GM10248 (cell line): ENCODE results near the gene LENG1.
A peak's percentile ranks its signal among the peaks of the same experiment; 100 is the strongest.

Experiments
- CTCF ChIA-PET: fragments of 300-600 bp; sonication (Branson Sonifier 250); formaldehyde crosslinking; extraction: SDS; loops from one replicate; lab custom pipeline; 2021; ENCODE audit warnings: antibody characterized with exemption; lab: Yijun Ruan, JAX
- POLR2A ChIA-PET: fragments of 350-650 bp; sonication (Branson Sonifier 250); formaldehyde crosslinking; extraction: SDS; loops from one replicate; lab custom pipeline; 2020; ENCODE audit warnings: antibody characterized with exemption; lab: Yijun Ruan, JAX
- DNase-seq: peaks from one replicate; pipeline ENCODE4 v3.0.0; 2012; ENCODE audit errors: extremely low spot score
- TF ChIP-seq, protein P1 (sequence below): IDR thresholded peaks from 2 replicates; pipeline ENCODE4 v1.5.1; 2012; ENCODE audit warnings: mild to moderate bottlenecking, low read depth; ENCODE audit errors: extremely low read depth, missing control alignments, control extremely low read depth

Gene LENG1

DNA sequence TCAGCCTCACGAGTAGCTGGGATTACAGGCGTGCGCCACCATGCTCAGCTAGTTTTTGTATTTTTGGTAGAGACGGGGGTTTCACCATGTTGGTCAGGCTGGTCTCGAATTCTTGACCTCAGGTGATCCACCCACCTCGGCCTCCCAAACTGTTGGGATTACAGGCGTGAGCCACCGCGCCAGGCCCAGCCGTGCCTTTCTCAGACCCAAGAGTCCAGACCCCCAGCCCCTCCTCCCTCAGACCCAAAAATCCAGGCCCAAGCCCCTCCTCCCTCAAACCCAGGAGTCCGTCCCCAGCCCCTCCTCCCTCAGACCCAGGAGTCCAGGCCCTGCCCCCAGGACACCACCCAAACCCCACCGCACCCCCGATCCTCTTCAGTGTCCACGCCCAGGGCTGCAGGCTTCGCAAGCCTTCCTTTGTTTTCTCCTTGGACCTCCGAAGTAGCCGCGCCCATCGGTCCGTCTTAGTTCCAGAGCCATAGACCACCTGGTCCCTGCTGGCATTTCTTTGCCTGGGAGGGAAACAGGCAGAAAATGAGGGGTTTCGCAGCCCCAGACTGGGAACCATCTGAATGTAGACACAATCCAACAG is 9.7 kb upstream of the LENG1 start:
- CTCF ChIA-PET = interaction anchor here (0.5 to 4.4 kb wide), 18 partner anchors 8 to 97 kb away, joined by 3 to 28 read pairs (median 5); partner anchors contain the start of genes LENG1 and MBOAT7
- POLR2A ChIA-PET = interaction anchor here (0.5 to 1.0 kb wide), 3 partner anchors 20 to 207 kb away, joined by 3 to 6 read pairs (median 3); partner anchors contain the start of gene MBOAT7
- DNase-seq = no peak

DNA sequence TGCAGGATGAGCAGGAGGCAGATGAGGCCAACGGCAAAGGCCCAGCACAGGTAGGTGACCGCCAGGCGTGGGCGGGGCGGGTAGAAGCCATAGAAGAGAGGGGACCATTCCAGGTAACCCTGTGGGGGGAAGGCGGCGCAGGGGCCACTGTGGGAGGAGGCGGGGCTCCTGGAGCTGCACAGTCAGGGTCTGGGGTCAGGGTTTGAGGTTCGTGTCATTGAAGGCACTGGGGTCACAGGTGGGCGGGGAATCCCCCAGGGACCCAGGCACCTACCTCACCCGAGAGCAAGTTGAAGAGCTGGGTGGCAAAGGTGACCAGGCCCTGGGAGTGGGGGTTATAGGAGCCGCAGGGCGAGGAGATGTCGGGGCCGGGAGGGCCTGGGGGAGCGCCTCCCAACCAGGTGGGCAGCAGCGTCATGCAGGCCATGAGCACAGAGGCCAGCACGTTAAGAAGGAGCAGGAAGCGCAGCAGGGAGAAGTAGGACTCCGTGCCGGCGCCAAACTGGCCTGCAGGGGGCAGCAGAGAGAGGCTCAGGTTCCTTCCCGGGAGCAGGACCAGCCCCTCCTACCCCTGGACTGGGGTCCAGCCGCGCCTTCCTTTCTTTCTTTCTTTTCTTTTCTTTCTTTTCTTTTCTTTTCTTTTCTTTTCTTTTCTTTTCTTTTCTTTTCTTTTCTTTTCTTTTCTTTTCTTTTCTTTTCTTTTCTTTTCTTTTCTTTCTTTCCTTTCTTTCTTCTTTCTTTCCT is 8.8 kb upstream of the LENG1 start:
- TF ChIP-seq, protein P1, sequence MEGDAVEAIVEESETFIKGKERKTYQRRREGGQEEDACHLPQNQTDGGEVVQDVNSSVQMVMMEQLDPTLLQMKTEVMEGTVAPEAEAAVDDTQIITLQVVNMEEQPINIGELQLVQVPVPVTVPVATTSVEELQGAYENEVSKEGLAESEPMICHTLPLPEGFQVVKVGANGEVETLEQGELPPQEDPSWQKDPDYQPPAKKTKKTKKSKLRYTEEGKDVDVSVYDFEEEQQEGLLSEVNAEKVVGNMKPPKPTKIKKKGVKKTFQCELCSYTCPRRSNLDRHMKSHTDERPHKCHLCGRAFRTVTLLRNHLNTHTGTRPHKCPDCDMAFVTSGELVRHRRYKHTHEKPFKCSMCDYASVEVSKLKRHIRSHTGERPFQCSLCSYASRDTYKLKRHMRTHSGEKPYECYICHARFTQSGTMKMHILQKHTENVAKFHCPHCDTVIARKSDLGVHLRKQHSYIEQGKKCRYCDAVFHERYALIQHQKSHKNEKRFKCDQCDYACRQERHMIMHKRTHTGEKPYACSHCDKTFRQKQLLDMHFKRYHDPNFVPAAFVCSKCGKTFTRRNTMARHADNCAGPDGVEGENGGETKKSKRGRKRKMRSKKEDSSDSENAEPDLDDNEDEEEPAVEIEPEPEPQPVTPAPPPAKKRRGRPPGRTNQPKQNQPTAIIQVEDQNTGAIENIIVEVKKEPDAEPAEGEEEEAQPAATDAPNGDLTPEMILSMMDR = peak; percentile 90
- DNase-seq = peak; percentile 90
- CTCF ChIA-PET = interaction anchor here (0.5 to 4.4 kb wide), 17 partner anchors 8 to 98 kb away, joined by 3 to 28 read pairs (median 5); partner anchors contain the start of genes LENG1, MBOAT7, PRPF31 and TFPT
- POLR2A ChIA-PET = interaction anchor here (0.5 to 1.0 kb wide), 2 partner anchors 97 to 208 kb away, joined by 3 to 6 read pairs; no protein-coding TSS in a partner anchor

More for the DNA sequence above, 9.7 kb upstream of the LENG1 start:
- TF ChIP-seq, protein P1 = no peak

DNA sequence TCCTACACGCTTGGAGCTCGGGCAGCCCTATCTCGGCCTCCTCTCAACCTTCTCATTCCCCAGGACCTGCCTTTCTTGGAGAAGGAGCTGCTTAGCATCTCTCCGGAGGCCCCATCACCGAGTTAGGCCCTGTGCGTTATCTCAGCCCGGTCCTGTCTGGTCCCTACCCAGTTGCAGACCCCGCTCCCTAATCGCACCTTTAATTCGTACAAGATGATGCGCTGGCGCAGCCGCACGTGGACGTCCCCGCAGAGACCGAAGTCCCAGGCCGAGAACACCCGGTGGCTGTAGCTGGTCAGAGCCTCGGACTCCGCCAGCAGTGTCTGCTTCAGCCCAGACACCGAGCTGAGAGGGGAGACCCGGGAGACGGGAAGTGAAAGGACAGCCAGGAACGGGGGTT is 5.7 kb upstream of the LENG1 start:
- POLR2A ChIA-PET = no interaction called here
- CTCF ChIA-PET = no interaction called here
- DNase-seq = no peak
- TF ChIP-seq, protein P1 = no peak

DNA sequence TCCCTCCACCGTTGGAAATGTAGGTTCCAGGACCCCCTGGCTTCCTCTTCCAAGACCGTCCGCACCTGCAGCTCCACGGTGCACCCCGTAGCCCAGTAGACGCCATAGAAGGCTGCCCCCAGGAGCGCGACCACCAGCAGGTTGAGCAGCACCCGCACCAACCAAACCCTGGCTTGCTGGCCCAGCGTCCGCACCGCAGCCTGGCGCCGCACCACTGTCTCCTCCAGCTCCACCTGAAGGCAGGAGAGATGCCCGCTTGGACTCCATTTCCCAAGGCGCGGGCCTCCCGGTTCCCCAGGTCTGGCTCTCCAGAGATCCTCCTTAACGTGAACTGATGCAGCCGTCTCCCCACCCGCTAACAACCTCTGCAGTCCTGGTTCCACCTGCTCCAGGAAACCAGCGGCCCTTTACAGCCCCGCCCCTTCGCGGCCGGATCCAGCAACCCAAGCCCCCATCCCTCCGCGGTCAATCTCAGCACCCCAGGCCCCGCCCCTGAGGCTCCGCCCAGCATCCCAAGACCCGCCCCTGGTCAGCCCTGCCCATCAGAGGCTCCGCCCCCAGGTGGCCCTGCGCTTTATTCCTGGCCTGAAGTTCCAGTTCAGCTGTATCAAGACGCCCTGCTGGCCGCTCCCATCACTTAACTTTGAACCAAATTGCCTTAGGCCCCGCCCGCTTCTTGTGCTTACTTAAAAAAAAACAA is 5.0 kb upstream of the LENG1 start:
- DNase-seq = no peak

DNA sequence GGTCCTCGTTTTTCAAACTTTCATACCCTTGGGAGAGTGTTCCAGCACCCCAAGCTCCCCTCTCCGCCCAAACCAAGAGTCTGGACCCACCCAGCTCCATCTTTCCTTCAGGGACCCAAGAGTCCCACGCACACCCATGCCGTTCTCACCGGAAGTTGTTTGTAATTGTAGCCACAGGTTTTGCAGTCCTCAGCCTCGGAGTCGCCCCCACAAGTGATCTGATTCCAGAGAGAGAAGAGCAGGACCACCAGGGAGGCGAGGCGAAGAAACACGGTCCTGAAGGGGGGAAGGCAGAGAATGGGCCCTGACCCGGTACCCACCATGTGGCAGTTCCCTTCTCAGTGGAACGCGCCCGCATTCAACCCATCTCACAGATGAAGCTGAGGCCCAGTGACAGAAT is 3.4 kb upstream of the LENG1 start:
- DNase-seq = no peak
- ChIA-PET POLR2A (no interaction called here), CTCF (interaction anchor here (0.7 to 1.2 kb wide), 2 partner anchors 26 kb away, joined by 3 to 4 read pairs; partner anchors contain the start of gene MBOAT7)
- TF ChIP-seq, protein P1 = no peak

More for the DNA sequence above, 5.0 kb upstream of the LENG1 start:
- CTCF ChIA-PET = interaction anchor here (1.0 to 1.6 kb wide), 2 partner anchors 9 to 23 kb away, joined by 3 to 4 read pairs; partner anchors contain the start of gene TMC4
- POLR2A ChIA-PET = no interaction called here
- TF ChIP-seq, protein P1 = no peak

DNA sequence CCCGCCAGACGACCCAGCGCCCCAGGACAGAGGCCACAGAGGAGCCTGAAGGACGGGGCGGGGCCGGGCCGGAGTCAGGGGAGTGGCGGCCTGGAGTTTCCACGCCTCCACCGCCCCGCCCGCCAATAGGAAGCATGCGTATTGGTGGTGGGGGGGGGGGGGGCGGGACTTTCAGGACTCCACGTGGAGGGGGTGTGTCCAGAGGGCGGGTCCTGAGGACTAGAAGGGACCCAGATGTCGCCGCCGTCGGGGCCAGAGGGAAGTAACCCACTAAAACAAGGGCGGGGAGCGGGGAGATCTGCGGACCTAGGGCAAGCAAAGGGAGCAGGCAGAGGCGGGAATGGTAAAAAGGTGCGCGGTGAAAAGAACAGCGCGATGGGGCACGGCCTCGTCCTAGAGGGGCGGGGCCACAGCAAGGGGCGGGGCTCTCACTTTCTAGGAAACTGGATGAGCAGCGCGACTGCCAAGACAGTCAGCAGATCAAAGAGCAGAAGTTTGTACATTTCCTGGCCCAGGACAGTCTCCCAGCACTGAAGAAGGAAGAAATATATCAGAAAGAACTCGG is 2.8 kb upstream of the LENG1 start:
- CTCF ChIA-PET = interaction anchor here (0.7 to 1.2 kb wide), 2 partner anchors 25 to 27 kb away, joined by 3 to 4 read pairs; partner anchors contain the start of gene MBOAT7
- POLR2A ChIA-PET = no interaction called here
- TF ChIP-seq, protein P1 = no peak
- peak; percentile 87 for DNase-seq
